Neural cell (in vitro differentiated cells): ENCODE results near the gene UBE2D1.

ENCODE experiments used
- CTCF ChIP-seq: fragments of 450-650 bp; IDR thresholded peaks from 2 replicates; pipeline ENCODE4 v1.5.1; 2014; ENCODE audit warnings: antibody characterized with exemption, mild to moderate bottlenecking, moderate library complexity; ENCODE audit not compliant: poor library complexity, severe bottlenecking
- EP300 ChIP-seq: fragments of 450-650 bp; conservative IDR thresholded peaks from 2 replicates; pipeline ENCODE4 v1.6.1; 2014; ENCODE audit warnings: antibody characterized with exemption, mild to moderate bottlenecking, moderate library complexity; ENCODE audit not compliant: poor library complexity, severe bottlenecking
- EZH2 ChIP-seq: fragments of 200-600, 300-800 bp; shearing (Covaris generic), sonication (generic); IDR thresholded peaks from 2 replicates; pipeline ENCODE4 v1.6.1; 2014; ENCODE audit warnings: antibody characterized with exemption, low read length, borderline replicate concordance, mild to moderate bottlenecking; ENCODE audit not compliant: insufficient read depth, poor library complexity, severe bottlenecking

- TF ChIP-seq CTCF (peak; percentile 44), EZH2 (no peak), EP300 (no peak)
These were observed 79.7 kb downstream of the UBE2D1 start for GRCh38 chr10:58414270-58415041.
